Measurements from ENCODE around the gene IFT88. TPM values are rescaled to one million over a fixed set of nuclear protein-coding genes. Genes with fewer than 3 reads are reported as not detected.

Gene IFT88
- total and polyA plus RNA-seq, 11 donors = 3.4 to 11.4 (median 8.2) TPM

- H3K36me3 ChIP-seq = no peaks in the 10 kb centered on the region
- TF ChIP-seq CTCF (IDR thresholded peaks at IDR 0.05) (no peak), POLR2A (IDR thresholded peaks at IDR 0.05) (no peak)
- no peak for ATAC-seq
- H3K4me3 ChIP-seq = no peak overlapping the region
- 83 to 96% (median 85%) methylated on average over 11 of the region's 11 CpGs for WGBS, 4 donors
- intact Hi-C loops (cut with DNase I) = loop anchor here in 1 of 10 donors (5.0 kb wide), 1 partner anchor 42 kb away; no protein-coding TSS in a partner anchor
- DNase-seq = no peak
- H3K4me1 ChIP-seq = peaks cover 0 to 18% (median 14%) of the 10 kb centered on the region in 12 donors
- peaks cover 0 to 14% (median 0%) of the 10 kb centered on the region in 9 donors for H3K27me3 ChIP-seq
- no peak overlapping the region for H3K27ac ChIP-seq
- no peaks in the 10 kb centered on the region for H3K9me3 ChIP-seq
Observed at GRCh38 chr13:20720499-20720898, 153.5 kb downstream of the IFT88 start.

GRCh38 chr13:20721058-20721453, 154.1 kb downstream of the IFT88 start:
- no peaks in the 10 kb centered on the region for H3K36me3 ChIP-seq
- peak in 1 of 4 donors; percentile 6 for ATAC-seq
- H3K9me3 ChIP-seq = no peaks in the 10 kb centered on the region
- DNase-seq = no peak
- no peak for TF ChIP-seq CTCF (IDR thresholded peaks at IDR 0.05)
- TF ChIP-seq POLR2A (IDR thresholded peaks at IDR 0.05) = no peak
- H3K4me3 ChIP-seq = peak overlapping the region in 4 of 12 donors; percentile 35 to 54 (median 50)
- intact Hi-C loops (cut with DNase I) = loop anchor here in 1 of 10 donors (5.0 kb wide), 1 partner anchor 41 kb away; no protein-coding TSS in a partner anchor
- peaks cover 0 to 14% (median 0%) of the 10 kb centered on the region in 9 donors for H3K27me3 ChIP-seq
- H3K27ac ChIP-seq = no peak overlapping the region
- peaks cover 0 to 18% (median 14%) of the 10 kb centered on the region in 12 donors for H3K4me1 ChIP-seq
- WGBS, 4 donors = 76 to 84% (median 76%) methylated on average over 11 to 16 of the region's 16 CpGs

GRCh38 chr13:20721454-20722357, 154.7 kb downstream of the IFT88 start:
- intact Hi-C loops (cut with DNase I) = loop anchor here in 1 of 10 donors (5.0 kb wide), 1 partner anchor 41 kb away; no protein-coding TSS in a partner anchor
- Histone ChIP-seq H3K9me3 (no peaks in the 10 kb centered on the region), H3K27ac (peak overlapping the region in 2 of 12 donors; percentile 33 to 36), H3K4me3 (peak overlapping the region; percentile 10 to 56 (median 48)), H3K4me1 (peaks cover 0 to 18% (median 14%) of the 10 kb centered on the region in 12 donors), H3K27me3 (peaks cover 0 to 14% (median 0%) of the 10 kb centered on the region in 9 donors), H3K36me3 (no peaks in the 10 kb centered on the region)
- DNase-seq (peak in 3 of 5 donors; percentile 49 to 78 (median 72)), ATAC-seq (peak in 3 of 4 donors; percentile 51 to 80 (median 74))
- TF ChIP-seq CTCF (IDR thresholded peaks at IDR 0.05) (peak in 2 of 12 donors; percentile 22 to 35), POLR2A (IDR thresholded peaks at IDR 0.05) (no peak)
- 3 to 11% (median 10%) methylated on average over 30 to 81 of the region's 81 CpGs for WGBS, 4 donors

GRCh38 chr13:20727856-20728255, 160.9 kb downstream of the IFT88 start:
- 65 to 99% (median 90%) methylated on average over 6 of the region's 6 CpGs for WGBS, 4 donors
- no peak for TF ChIP-seq CTCF (IDR thresholded peaks at IDR 0.05)
- TF ChIP-seq POLR2A (IDR thresholded peaks at IDR 0.05) = no peak
- H3K4me3 ChIP-seq = no peak overlapping the region
- no peaks in the 10 kb centered on the region for H3K9me3 ChIP-seq
- ATAC-seq (no peak), DNase-seq (no peak)
- H3K36me3 ChIP-seq = peaks cover 0 to 17% (median 0%) of the 10 kb centered on the region in 9 donors
- intact Hi-C loops (cut with DNase I) = no loop called here
- no peaks in the 10 kb centered on the region for H3K27me3 ChIP-seq
- no peak overlapping the region for H3K27ac ChIP-seq
- H3K4me1 ChIP-seq = no peaks in the 10 kb centered on the region

Data from heart left ventricle (tissue), 16 donors.